Activated T-cell treated with anti-CD3 and anti-CD28 coated beads, Interleukin-2, amount 50 U/mL, for 72 hours (primary cell): Measurements from ENCODE around the gene TREM2. TPM values are rescaled to one million over a fixed set of nuclear protein-coding genes. Genes with fewer than 3 reads are reported as not detected.

Experiments used
- ATAC-seq, 2 donors: fragments of 150-1000 bp; cut with Tn5 transposase; replicated peaks in 1 of 2; 2 replicates each; pipeline ENCODE4 v1.10.0; 2021; ENCODE audit warnings: moderate library complexity in 2 of 2, mild to moderate bottlenecking in 1 of 2
- DNase-seq, 2 donors: peaks; one replicate each; pipeline ENCODE4 v3.0.0; 2021 to 2022; ENCODE audit warnings: mixed read lengths in 1 of 2
- H3K27ac Mint-ChIP-seq: one replicate; pipeline ENCODE4 v1.8.0; 2022; ENCODE audit warnings: mild to moderate bottlenecking, moderate library complexity, mixed read lengths
- H3K27me3 Mint-ChIP-seq: one replicate; pipeline ENCODE4 v1.8.0; 2022; ENCODE audit warnings: low read depth, mixed read lengths
- H3K36me3 Mint-ChIP-seq, 2 donors: one replicate each; pipeline ENCODE4 v1.8.0; 2022; ENCODE audit warnings: mixed read lengths in 2 of 2, mild to moderate bottlenecking in 1 of 2; ENCODE audit not compliant: insufficient read depth in 2 of 2
- H3K4me1 Mint-ChIP-seq: one replicate; pipeline ENCODE4 v1.8.0; 2022; ENCODE audit warnings: low read depth, mixed read lengths
- H3K4me3 Mint-ChIP-seq, 2 donors: one replicate each; pipeline ENCODE4 v1.8.0; 2022; ENCODE audit warnings: mild to moderate bottlenecking in 2 of 2, mixed read lengths in 2 of 2, moderate library complexity in 2 of 2
- H3K9me3 Mint-ChIP-seq, 2 donors: one replicate each; pipeline ENCODE4 v1.8.0; 2022; ENCODE audit warnings: mixed read lengths in 2 of 2
- total RNA-seq, 2 donors: library from RNA; stranded (reverse); gene quantifications; one replicate each; pipeline ENCODE4 v1.2.3, GENCODE V29; 2022

The TREM2 gene
- total RNA-seq, 2 donors from 2014 or later: not detected

- H3K4me1 Mint-ChIP-seq: no peaks in the 10 kb centered on the region
- no peaks in the 10 kb centered on the region for H3K36me3 Mint-ChIP-seq
- no peak overlapping the region for H3K27ac Mint-ChIP-seq
- H3K4me3 Mint-ChIP-seq: no peak overlapping the region
- peaks cover 6% of the 10 kb centered on the region for H3K27me3 Mint-ChIP-seq
- DNase-seq (no peak), ATAC-seq (no peak)
- no peaks in the 10 kb centered on the region for H3K9me3 Mint-ChIP-seq
These were observed 5.6 kb downstream of the TREM2 start for GRCh38 chr6:41157323-41157722.

DNA sequence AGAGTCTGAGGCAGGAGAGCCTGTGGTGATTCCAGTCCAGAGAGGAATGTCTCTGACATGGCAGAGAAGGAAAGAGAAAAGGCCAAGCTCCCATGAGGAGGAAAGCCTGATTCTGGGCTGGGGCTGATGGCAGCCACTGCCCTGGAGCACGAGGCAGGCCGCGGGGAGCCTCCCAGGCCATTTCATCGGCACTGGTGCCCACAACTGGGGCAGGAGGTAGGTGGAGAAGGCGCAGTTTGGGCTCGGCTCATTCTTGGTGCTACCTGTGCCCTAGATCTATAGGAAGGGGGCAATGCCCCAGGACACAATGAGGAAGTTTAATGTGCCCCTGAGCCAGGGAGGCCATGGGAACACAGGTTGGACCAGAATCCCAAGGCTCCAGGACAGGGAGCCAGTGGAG lies 6.1 kb downstream of the TREM2 start:
- Mint-ChIP-seq H3K4me1 (no peaks in the 10 kb centered on the region), H3K36me3 (no peaks in the 10 kb centered on the region), H3K4me3 (no peak overlapping the region), H3K27me3 (peaks cover 1% of the 10 kb centered on the region), H3K9me3 (no peaks in the 10 kb centered on the region), H3K27ac (no peak overlapping the region)
- DNase-seq (no peak), ATAC-seq (no peak)

DNA sequence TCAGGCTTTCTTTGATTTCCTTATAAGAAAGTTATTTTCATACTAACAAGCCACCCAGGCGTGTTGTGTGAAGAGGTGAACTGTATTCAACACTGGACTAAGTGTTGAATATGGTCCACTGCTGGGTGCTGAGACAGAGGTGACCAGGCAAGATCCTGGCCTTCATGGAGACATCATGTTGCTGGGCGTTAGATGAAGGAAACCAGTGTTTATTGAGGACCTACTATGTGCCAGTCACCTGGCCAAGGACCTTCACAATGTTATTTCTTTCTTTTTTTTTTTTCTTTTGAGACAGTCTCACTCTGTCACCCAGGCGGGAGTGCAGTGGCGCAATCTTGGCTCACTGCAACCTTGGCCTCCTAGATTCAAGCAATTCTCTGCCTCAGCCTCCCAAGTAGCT lies 6.9 kb downstream of the TREM2 start:
- DNase-seq: no peak
- ATAC-seq: no peak
- Mint-ChIP-seq H3K27me3 (no peaks in the 10 kb centered on the region), H3K4me1 (no peaks in the 10 kb centered on the region), H3K36me3 (no peaks in the 10 kb centered on the region), H3K27ac (no peak overlapping the region), H3K9me3 (no peaks in the 10 kb centered on the region), H3K4me3 (no peak overlapping the region)

DNA sequence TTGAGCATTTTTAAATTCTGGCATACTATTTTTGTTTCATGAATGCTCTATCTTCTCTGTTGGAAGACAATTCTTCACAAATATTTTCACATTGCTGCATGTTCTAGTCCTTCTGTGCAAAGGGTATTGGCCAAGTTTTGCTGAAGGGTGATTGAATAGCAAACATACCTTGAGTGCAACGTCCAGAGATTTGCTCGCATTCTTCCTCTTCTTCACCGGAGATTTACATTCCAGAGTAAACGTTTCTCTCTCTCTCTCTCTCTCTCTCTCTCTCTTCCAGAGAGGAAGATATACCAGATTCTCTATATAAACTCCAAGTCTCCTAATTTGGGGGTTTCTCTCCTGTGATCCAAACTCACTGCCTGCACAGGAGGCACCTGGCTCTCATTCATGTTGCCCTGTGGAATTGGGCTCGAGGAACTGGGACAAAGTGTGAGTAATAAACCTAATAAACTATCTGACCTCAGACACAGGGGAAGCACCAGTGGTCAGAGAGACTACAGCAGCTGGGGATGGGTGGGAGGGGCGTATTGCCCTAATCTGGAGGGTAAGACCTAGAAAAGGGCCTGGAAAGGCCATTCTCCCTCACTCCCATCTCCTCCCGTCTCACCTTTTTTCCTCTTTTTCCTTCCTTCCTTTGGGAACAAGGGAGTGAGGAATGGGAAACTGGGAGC lies 7.6 kb downstream of the TREM2 start:
- Mint-ChIP-seq H3K27ac (no peak overlapping the region), H3K36me3 (no peaks in the 10 kb centered on the region), H3K9me3 (no peaks in the 10 kb centered on the region), H3K4me1 (no peaks in the 10 kb centered on the region), H3K4me3 (no peak overlapping the region), H3K27me3 (no peaks in the 10 kb centered on the region)
- no peak for DNase-seq
- no peak for ATAC-seq

DNA sequence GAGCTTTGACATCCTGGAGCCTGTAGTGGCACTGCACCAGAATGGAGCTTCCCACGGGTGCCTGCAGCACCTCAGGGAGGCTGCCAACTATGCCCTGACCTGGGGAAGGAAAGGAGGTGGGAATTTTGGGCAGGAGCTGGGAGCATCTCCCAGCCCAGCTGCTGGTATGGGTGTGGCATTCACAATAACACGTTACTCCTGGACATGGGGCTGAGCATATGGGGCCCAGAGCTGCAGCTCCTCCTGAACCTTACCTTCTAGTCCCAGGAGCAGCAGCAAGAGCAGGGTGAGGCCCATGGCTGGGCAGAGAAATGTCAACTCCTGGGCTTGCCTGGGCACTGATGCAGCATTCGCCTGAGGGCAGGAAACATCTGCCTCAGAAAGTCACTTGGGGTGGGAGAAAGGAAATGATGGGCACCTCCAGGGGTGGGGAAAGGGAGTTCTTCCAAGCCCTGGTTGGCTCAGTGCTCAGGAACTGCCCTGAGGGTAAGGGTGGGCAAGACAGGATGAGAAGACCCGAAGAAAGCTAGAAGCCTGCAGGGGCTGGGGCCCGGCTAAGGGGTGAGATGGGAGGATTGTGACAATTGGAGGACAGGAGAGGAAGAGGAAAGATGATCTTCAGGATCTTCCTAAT lies 8.8 kb downstream of the TREM2 start, which contains the start of gene TREML1:
TSS of gene TREML1 (minus strand) at position 356 of the 634 bp plus-strand sequence. CDS start at position 297, 59 bp downstream.
- no peaks in the 10 kb centered on the region for H3K4me1 Mint-ChIP-seq
- no peaks in the 10 kb centered on the region for H3K36me3 Mint-ChIP-seq
- H3K9me3 Mint-ChIP-seq: no peaks in the 10 kb centered on the region
- no peaks in the 10 kb centered on the region for H3K27me3 Mint-ChIP-seq
- no peak within 1 kb of the TSS for H3K4me3 Mint-ChIP-seq
- ATAC-seq (no peak), DNase-seq (no peak)
- H3K27ac Mint-ChIP-seq: no peak within 1 kb of the TSS

GRCh38 chr6:41153451-41153850 lies 9.5 kb downstream of the TREM2 start:
- Mint-ChIP-seq H3K9me3 (no peaks in the 10 kb centered on the region), H3K27me3 (no peaks in the 10 kb centered on the region), H3K4me3 (no peak overlapping the region), H3K4me1 (no peaks in the 10 kb centered on the region), H3K27ac (no peak overlapping the region), H3K36me3 (no peaks in the 10 kb centered on the region)
- no peak for DNase-seq
- no peak for ATAC-seq

DNA sequence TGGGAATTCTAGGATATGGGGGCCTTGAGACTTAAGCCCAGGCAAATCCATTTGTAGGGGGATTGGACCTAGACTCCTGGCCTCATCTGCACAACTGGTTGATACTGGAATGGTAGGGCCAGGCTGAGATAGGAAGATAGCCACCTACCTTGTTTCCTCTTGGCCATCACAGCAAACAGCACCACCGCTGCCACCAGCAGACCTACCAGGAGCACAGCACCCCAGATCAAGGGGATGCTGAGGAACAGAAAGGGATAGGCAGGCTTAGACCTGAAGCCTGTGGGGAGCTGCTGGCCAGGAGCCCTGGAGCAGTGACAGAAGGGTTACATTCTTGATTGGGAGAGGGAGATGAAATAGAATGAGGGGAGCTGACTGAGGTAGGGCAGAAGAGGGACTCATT lies 12.2 kb downstream of the TREM2 start:
- DNase-seq (no peak), ATAC-seq (no peak)
- Mint-ChIP-seq H3K4me1 (peaks cover 10% of the 10 kb centered on the region), H3K36me3 (no peaks in the 10 kb centered on the region), H3K4me3 (no peak overlapping the region), H3K27me3 (no peaks in the 10 kb centered on the region), H3K27ac (no peak overlapping the region), H3K9me3 (no peaks in the 10 kb centered on the region)

GRCh38 chr6:41147917-41148316 lies 15.0 kb downstream of the TREM2 start:
- Mint-ChIP-seq H3K27ac (no peak overlapping the region), H3K4me3 (peak overlapping the region in 1 of 2 donors; percentile 31), H3K36me3 (no peaks in the 10 kb centered on the region), H3K4me1 (peaks cover 10% of the 10 kb centered on the region), H3K9me3 (no peaks in the 10 kb centered on the region), H3K27me3 (no peaks in the 10 kb centered on the region)
- DNase-seq (no peak), ATAC-seq (no peak)

GRCh38 chr6:41136911-41137310 lies 26.0 kb downstream of the TREM2 start:
- Mint-ChIP-seq H3K27me3 (no peaks in the 10 kb centered on the region), H3K4me3 (no peak overlapping the region), H3K27ac (no peak overlapping the region), H3K9me3 (no peaks in the 10 kb centered on the region), H3K4me1 (no peaks in the 10 kb centered on the region), H3K36me3 (no peaks in the 10 kb centered on the region)
- no peak for ATAC-seq
- no peak for DNase-seq

- DNase-seq (no peak), ATAC-seq (no peak)
- peaks cover 0 to 3% of the 10 kb centered on the region in 2 donors for H3K36me3 Mint-ChIP-seq
- H3K27ac Mint-ChIP-seq: no peak overlapping the region
- no peak overlapping the region for H3K4me3 Mint-ChIP-seq
- H3K9me3 Mint-ChIP-seq: no peaks in the 10 kb centered on the region
- H3K27me3 Mint-ChIP-seq: no peaks in the 10 kb centered on the region
- H3K4me1 Mint-ChIP-seq: no peaks in the 10 kb centered on the region
These were observed 27.7 kb downstream of the TREM2 start for GRCh38 chr6:41135062-41135832.

DNA sequence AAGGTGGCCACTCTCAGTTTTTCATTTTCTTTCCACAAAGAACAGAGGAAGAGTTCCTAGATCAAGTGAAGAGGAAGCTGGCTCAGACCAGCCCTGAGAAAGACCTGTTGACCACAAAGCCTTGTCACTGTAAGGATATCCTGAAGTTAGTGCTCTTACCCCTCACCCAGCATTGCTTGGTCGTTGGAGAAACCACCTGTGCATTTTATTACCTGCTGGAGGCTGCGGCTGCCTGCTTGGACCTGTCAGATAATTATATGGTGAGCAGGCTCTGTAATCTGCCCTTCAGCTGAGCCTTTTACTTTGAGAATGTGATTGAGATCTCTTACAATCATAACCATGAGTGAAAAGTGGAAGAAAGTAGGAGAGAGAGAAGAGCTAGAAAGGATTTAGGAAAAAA lies 30.7 kb downstream of the TREM2 start:
- no peak overlapping the region for H3K4me3 Mint-ChIP-seq
- H3K9me3 Mint-ChIP-seq: no peaks in the 10 kb centered on the region
- DNase-seq (no peak), ATAC-seq (no peak)
- H3K36me3 Mint-ChIP-seq: peaks cover 2 to 4% of the 10 kb centered on the region in 2 donors
- H3K4me1 Mint-ChIP-seq: no peaks in the 10 kb centered on the region
- H3K27ac Mint-ChIP-seq: no peak overlapping the region
- H3K27me3 Mint-ChIP-seq: no peaks in the 10 kb centered on the region

- Mint-ChIP-seq H3K9me3 (no peaks in the 10 kb centered on the region), H3K4me3 (no peak overlapping the region)
These were observed 37.6 kb downstream of the TREM2 start for GRCh38 chr6:41125282-41125681.

DNA sequence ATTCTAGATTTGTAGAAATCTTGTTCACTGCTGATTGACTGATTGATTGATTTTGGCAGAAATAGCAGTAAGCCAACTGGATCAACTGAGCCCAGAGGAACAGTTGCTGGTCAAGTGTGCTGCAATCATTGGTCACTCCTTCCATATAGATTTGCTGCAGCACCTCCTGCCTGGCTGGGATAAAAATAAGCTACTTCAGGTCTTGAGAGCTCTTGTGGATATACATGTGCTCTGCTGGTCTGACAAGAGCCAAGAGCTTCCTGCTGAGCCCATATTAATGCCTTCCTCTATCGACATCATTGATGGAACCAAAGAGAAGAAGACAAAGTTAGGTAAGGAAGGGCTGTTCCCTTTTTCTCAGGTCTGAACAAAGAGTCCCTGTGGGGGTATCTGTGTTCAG lies 40.0 kb downstream of the TREM2 start:
- Mint-ChIP-seq H3K4me3 (no peak overlapping the region), H3K36me3 (peaks cover 2 to 3% of the 10 kb centered on the region in 2 donors), H3K4me1 (no peaks in the 10 kb centered on the region), H3K27me3 (no peaks in the 10 kb centered on the region), H3K9me3 (no peaks in the 10 kb centered on the region), H3K27ac (no peak overlapping the region)
- ATAC-seq (no peak), DNase-seq (no peak)

More at GRCh38 chr6:41125282-41125681, 37.6 kb downstream of the TREM2 start:
- Mint-ChIP-seq H3K27me3 (no peaks in the 10 kb centered on the region), H3K4me1 (no peaks in the 10 kb centered on the region), H3K36me3 (peaks cover 3 to 5% of the 10 kb centered on the region in 2 donors), H3K27ac (no peak overlapping the region)
- DNase-seq (no peak), ATAC-seq (no peak)
